HPDE6-E6E7 (cell line): ENCODE measurements around the gene DNAH5.
"Not testable (repeated sequence)": the region's sequence is repeated elsewhere in the genome, so short reads cannot be mapped to it uniquely, and the experiment has no call there.

Experiments used
- DNase-seq: peaks from one replicate; pipeline ENCODE4 v3.0.0; 2011; ENCODE audit warnings: missing footprints; ENCODE audit errors: extremely low spot score

Gene DNAH5

DNA sequence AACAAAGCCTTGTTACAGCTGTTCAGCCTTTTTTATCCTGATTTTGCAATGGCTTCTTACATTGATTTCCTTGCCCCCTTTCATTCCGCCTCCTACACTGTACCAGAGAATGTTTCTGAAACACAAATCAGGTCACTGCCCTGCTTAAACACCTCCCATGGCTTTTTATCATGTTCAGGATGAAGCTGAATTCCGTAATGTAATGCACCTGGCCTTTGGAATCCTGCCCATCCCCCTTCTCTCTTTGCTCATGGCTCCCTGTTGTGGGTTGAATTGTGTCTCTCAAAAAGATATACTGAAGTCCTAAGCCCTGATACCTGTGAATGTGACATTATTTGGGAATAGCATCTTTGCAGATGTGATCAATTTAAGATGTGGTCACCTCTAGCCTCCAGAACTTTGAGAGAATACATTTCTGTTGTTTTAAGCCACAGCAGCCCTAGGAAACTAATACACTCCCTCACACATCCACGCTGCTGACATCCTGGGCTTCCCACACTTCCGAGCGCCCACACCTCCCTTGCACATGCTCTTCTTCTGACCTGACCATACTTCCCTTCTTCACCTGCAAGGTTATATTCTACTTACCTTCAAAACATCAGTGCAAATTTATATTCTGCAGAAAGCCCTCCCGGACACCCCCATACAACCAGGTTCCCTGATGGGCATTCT lies 101.2 kb downstream of the DNAH5 start:
- DNase-seq, result no peak

DNA sequence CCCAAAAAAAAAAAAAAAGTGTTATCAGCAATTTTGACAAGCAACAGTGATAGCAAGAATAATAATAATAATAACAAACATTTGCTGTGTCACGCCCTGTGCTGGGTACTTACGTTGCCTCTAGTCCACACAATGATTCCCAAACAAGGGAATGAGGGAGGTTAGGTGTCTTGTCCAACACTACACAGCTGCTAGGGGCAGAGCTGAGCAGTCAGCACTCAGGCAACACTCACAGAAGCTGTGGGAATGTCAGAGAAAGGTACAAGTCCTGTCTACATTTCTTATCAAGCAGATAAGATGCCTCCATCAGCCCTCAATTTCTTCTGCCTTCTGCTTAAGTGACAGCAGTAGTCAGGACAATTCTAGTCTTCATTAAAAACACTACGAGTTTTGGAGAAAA lies 111.0 kb downstream of the DNAH5 start:
- no peak for DNase-seq

- peak; percentile 11 for DNase-seq
Measured at GRCh38 chr5:13831351-13831750, 113.1 kb downstream of the DNAH5 start.

DNA sequence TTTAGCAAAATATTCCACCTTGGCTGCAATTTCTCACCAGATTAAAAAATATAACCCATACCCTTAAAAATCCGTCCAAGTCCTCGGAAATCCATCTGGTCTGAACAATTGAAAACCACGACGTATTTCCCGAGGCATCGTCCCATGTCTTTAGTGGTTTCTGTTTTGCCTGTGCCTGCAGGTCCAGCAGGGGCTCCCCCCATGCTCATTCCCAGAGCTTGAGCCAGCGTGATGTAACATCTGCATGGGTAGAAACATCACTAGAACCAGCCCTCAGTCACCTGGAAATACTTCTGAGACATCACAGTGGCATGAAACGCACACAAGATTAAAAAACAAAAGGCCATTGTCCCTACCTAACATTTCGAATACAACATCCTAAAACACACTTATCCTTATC lies 114.0 kb downstream of the DNAH5 start:
- DNase-seq, result peak; percentile 35

DNA sequence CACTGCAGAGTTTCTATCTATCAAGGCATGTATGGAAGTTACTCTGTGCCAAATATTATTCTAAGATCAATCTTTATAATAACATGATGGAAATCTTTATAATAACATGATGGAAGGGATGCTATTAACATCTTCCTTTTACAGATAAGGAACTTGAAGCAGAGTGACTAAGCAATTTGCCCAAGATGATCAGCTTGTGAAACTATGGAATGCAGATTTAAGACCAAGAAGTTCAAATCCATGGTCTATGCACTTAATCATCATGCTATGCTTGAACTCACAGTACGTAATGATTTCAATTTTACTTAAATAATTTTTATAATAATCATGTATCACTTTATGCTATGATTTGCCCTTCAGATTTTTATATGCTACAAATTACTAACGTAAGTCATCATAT lies 123.1 kb downstream of the DNAH5 start:
- no peak for DNase-seq

DNA sequence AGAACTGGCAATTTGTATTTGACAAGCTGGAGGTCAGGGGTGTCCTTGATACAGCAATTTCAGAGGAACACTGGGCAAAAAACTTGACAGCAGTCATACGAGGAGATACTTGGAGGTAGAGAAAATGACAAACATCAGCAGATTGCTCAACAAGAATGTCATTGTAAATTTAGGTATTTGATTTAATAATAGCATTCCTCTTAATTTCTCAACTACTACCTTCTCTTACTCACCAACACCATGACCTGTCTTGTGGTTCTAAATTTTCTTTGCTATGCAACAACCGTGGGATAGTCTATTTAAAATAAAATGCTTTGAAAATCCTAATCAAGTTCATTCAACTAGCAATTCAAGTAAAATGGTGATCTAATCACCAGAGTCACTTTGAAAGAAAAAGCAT lies 128.4 kb downstream of the DNAH5 start:
- DNase-seq, result no peak

- DNase-seq, result no peak
Measured at GRCh38 chr5:13814301-13814700, 130.2 kb downstream of the DNAH5 start.

DNA sequence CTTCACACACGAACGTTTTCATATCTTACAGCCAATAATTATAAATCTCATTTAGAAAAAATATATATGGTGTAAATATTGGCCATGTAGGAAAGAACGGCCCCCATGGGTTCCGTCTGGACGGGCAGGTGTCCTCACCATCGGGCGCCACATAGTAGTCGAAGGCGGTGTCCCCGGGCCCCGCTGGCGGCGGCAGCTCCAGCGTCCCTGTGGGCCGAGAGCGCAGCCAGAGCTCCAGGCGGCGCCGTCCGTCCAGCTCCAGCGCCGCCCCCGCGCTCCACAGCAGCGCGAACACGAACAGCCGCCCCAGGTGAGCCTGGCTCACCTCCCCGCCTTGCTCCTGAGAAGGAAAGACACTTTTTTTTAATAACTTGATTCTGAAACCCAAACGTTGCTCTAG lies 134.6 kb downstream of the DNAH5 start:
- DNase-seq, result no peak

DNA sequence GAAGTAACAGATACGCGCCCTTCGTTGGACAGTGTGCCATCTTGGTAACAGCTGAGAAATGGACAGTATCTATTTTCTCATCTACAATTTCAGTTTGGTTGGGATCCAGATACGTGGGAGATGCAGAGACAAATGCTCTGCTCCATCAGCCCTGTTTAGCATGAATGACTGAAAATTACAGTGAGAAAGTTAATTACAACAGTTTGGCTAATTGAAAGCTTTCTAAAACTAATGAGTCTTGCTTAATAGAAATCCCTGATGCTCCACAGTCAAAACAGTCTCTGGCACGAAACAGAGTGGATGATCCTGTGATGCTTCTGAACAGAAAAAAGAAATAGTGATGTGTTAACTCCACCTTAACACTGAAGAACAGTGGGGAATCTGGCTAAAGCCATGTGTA lies 140.2 kb downstream of the DNAH5 start:
- no peak for DNase-seq

GRCh38 chr5:13798569-13798968 lies 145.9 kb downstream of the DNAH5 start:
- not testable (repeated sequence) for DNase-seq

GRCh38 chr5:13785781-13786415 lies 158.6 kb downstream of the DNAH5 start:
- no peak for DNase-seq

DNA sequence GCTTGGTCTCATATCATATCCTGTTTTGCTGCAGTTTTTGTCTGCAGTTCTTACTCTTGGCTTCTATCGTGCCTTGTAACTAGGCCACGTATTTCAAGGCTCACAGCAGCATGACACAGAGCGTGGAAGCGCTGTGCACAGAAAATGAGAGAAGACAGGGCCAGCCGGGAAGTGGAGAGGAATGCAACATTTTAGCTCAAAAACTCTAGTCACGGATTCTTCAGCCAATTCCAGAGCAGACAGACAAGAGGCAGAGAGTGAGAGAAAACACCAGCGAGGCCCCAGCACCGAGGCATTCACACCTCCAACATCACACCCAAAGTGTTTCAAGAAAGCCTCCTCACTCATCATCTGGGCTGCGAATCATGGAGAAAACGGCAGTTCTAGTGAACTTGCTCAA lies 160.8 kb downstream of the DNAH5 start:
- DNase-seq, result no peak

GRCh38 chr5:13780081-13780480 lies 164.4 kb downstream of the DNAH5 start:
- no peak for DNase-seq

GRCh38 chr5:13773649-13774048 lies 170.8 kb downstream of the DNAH5 start:
- DNase-seq, result no peak

DNA sequence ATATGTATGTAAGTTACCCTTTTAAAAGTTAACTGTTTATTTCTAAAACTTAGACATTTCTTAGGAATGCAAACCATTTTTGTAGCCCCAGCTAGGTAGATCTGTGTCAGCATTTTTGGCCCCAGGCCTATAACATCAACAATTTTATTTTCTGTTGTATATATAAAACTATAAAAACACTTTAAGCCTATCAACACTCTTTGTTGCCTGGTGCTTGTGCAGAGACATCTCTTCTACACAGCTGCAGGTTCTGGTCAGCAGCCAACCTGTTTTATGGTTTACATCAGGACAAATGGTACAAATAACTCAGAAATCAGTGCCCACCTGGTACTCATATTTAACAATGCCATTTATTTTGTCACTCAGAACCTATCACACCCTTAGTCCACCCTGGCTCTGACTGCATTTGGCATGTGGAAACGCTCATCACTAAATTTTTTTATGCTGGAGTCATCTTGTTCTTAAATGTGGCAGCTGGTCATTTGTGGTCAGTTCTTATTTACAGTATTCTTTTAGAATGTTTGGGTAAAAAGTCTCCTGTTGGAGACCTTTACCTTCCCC lies 173.4 kb downstream of the DNAH5 start:
- DNase-seq, result no peak

- DNase-seq, result no peak
Measured at GRCh38 chr5:13766236-13766635, 178.3 kb downstream of the DNAH5 start.

DNA sequence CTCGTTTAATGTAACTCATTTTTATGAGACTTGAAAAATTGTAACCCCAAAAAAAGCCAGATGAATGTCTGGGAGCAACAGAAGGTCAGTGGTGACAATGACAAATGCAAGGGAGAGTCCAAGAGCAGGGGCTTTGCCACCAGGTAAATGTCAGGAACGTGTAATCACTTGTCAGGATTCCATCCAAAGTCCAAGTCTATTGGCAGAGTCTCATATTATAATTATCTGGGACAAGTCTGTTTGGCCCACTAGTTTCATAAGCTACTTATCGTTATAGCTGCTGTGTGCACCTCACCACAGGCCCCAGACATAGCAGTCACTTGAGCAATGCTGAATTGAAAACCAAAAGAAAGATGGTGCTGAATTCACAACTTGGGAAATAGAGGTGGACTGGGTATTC lies 180.8 kb downstream of the DNAH5 start:
- DNase-seq, result no peak

DNA sequence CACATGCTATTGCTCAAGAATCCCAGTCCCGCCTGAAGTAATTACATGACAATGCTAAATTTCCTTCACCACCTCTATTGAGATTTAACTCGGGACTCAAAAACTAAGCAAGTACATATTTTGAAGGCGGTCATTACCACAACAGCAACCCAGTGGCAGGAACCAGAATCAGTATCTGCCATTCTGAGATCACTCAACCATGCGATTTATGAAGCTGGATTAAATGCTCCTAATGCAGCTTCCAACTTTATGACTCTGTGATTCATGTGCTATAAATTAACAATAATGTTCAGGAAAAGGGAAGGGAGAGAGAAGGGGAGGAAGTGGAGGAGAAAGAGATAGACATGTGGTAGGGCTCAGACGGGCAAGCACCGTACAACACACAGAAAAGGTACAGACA lies 194.7 kb downstream of the DNAH5 start:
- DNase-seq, result no peak

DNA sequence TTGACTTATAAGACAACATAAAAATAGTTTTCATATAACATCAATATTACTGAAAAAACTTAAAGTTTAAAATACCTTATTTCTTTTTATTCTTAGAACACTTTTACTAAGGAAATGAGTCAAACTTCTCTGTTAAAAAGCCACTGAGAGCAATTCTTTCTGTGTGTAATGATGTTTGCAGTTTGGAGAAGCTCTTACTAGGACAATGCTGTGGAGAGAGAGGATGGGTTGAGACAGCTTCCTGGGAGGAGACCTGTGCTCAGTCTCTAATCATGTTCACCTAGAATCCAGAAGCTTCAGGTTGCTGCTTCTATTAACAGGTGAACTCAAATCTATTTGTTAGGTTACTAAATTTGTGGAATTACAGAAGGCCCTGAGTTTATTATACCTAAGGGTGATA lies 198.5 kb downstream of the DNAH5 start:
- no peak for DNase-seq

GRCh38 chr5:13745508-13745907 lies 199.0 kb downstream of the DNAH5 start:
- DNase-seq, result peak; percentile 7

DNA sequence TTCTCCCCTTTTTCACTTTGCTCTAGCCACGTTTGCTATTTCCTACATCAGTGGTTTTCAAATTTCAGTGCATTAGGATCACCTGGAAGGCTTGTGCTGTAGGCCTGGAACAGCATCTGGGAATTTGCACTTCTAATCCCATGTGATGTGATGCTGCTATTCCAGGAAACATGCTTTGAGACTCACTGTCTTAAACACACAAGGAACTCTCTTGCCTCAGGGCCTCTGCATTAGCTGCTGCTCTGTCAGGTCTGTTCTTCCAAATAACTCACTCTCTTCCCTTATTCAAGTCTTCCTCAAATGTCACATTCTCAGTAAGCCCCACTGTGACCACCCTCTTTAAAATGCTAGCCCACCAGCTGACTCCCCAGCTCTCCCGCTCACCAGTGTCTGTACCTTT lies 204.0 kb downstream of the DNAH5 start:
- DNase-seq, result no peak

DNA sequence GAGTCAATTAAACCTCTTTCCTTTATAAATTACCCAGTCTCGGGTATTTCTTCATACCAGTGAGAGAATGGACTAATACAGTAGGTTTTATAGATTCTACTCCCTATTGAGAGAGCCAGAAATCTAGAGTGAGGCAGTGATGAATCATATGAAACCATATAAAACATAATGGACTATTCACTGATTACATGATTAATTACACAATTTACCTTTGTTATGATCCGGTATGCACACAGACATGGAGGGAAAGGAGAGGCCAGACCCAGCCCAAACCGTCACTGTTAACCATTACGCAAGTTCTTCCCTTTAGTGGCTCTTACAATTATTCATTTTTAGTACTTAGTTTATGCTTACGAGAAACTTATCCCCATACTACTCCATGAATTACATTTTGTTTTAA lies 205.0 kb downstream of the DNAH5 start:
- DNase-seq, result no peak

GRCh38 chr5:13735691-13736090 lies 208.8 kb downstream of the DNAH5 start:
- DNase-seq, result no peak
